SU-DHL-6 (cell line): ENCODE measurements around the gene GPSM1.

Experiments used
- CTCF ChIP-seq: fragments of 200-600 bp; sonication (generic); IDR thresholded peaks from one replicate; pipeline ENCODE4 v1.5.1; 2017; ENCODE audit warnings: antibody characterized with exemption, mild to moderate bottlenecking, low read length, moderate library complexity; ENCODE audit not compliant: insufficient read depth, poor library complexity, severe bottlenecking
- EZH2phosphoT487 ChIP-seq: fragments of 200-600 bp; sonication (generic), shearing (Covaris generic); conservative IDR thresholded peaks from 2 replicates; pipeline ENCODE4 v1.6.1; 2018; ENCODE audit warnings: mild to moderate bottlenecking, antibody characterized with exemption, low read length, moderate library complexity, mixed read lengths

GRCh38 chr9:136292591-136293448, 34.5 kb upstream of the GPSM1 start:
- TF ChIP-seq CTCF (no peak), EZH2phosphoT487 (no peak)
